Hematopoietic multipotent progenitor cell (in vitro differentiated cells): ENCODE measurements around the gene LHFPL3. TPM values are rescaled to one million over a fixed set of nuclear protein-coding genes. Genes with fewer than 3 reads are reported as not detected.
"Not testable (repeated sequence)": the region's sequence is repeated elsewhere in the genome, so short reads cannot be mapped to it uniquely, and the experiment has no call there.

ENCODE experiments used
- DNase-seq, 3 donors: peaks; one replicate each; pipeline ENCODE4 v3.0.0-alpha.2; 2011 to 2015; ENCODE audit warnings: low read depth in 2 of 3, low spot score in 2 of 3
- total RNA-seq: library from RNA; depleted of rRNA; stranded (reverse); fragments of >200 nt; gene quantifications from one replicate; pipeline ENCODE4 v1.2.3, GENCODE V29; 2012

LHFPL3 gene
- total RNA-seq, 1 donor = not detected

DNA sequence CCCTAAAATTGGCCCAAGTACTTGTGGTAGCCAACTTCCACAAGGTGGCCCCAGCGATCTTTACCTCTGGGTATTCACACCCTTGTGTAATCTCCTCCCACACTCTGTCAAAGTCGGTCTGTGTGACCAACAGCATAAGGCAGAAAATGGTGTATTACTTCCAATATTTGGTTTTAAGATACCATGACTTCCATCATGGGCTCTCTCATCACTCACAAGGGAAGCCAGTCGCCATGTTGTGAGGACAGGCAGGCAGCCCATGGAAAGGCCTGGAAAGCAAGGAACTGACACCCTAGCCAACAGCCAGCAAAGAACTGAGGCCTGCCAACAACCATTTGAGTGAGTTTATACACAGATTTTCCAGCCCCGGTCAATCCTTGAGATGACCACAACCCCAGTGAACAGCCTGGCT lies 594.6 kb downstream of the LHFPL3 start:
- peak; percentile 43 to 93 (median 84) for DNase-seq

DNA sequence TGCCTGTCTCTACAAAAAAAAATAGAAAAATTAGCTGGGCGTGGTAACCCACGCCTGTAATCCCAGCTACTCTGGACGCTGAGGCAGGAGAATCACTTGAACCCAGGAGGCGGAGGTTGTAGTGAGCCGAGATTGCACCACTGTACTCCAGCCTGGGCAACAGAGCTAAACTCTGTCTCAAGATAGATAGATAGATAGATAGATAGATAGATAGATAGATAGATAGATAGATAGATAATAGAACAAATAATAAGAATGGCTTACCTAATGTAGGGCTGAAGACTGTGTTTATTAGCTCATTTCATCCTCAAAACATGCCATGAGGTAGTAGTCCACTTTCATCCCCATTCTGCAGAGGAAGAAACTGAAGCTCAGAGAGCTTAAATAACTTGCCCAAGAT lies 597.8 kb downstream of the LHFPL3 start:
- not testable (repeated sequence) for DNase-seq

DNA sequence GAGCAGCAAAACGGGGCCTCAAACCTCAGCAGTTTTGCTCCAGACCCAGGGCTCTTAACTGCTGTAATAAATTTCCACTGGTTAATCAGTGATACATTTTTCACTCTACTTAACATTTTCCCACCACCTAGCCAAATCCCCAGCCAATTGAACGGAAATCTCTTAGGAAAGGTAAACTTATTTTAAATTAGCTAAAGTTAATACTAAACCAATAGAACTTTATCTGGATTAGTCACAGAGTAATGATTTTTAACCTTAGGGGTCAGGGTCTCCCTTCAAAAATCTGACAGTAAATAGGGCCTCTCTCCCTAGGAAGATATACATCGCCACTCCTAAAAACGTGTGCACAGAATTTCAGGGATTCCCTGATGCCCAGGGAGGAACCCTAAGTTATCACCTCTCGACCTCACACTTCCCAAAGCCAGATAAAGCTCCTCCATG lies 598.2 kb downstream of the LHFPL3 start:
- DNase-seq = no peak

DNA sequence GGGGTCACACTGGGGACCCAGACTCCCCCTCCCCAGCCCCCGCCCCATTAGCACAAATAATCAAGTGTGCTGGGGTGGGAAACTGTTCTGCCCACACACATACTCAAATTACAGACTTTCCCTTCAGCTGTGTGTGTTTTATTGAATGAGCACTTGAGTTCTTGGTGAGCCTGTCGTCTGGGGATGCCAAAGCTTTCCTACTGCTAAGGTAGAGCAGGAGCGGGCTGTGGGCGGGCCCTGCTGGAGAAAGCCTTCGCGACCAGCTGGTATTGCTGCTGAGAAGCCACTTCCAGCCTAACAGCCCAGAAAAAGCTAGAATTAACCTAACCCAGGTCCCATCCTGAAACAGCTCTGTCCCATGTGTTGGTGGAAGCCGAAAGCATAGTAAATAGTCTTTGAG lies 598.7 kb downstream of the LHFPL3 start:
- DNase-seq = no peak

DNA sequence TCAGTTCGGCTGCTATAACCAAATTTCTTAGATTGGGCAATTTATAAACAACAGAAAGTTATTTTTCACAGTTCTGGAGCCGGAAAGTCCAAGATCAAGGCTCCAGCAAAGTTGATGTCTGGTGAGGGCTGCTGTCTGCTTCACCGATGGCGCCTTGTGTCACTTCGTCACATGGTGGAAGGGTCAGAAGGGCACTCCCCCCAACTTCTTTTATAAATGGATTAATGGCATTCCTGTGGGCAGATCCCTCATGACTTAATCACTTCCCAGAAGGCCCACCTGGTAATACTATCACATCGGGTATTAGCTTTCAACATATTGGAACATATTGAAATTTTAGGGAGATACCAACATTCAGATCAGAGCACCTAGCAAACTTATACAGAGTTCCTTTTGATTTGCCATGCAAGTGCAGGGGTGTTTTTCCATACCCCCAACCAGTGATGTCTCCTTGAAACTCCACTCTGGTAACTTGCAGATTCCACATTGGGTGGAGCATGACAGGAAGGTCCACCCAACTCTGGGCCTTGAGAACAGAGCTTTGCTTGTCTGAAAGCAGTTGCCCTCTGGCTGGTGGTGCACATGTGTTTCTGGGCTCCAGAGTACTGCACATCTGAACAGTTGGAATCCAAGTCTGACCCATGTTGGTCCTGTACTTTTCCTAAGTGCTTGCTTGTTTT lies 600.5 kb downstream of the LHFPL3 start:
- no peak for DNase-seq

DNA sequence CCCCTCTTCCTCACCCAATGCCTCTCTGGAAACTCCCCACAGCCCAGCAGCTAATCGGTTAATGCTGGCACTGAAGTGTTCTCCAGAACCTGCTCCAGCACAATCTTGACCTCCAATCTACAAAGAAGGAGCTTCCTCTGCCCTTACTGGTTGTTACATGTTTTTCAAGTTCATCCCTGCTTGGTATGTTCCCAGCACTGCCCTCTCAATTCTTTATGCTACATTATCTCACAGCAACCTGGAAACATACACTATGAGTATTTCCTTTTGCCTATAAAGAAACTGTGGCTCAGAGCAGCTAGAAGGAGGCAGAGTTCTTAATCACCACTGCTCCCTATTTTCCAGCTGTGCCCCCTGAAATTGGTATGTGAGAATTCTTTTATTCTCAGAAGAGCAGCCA lies 601.5 kb downstream of the LHFPL3 start:
- no peak for DNase-seq

DNA sequence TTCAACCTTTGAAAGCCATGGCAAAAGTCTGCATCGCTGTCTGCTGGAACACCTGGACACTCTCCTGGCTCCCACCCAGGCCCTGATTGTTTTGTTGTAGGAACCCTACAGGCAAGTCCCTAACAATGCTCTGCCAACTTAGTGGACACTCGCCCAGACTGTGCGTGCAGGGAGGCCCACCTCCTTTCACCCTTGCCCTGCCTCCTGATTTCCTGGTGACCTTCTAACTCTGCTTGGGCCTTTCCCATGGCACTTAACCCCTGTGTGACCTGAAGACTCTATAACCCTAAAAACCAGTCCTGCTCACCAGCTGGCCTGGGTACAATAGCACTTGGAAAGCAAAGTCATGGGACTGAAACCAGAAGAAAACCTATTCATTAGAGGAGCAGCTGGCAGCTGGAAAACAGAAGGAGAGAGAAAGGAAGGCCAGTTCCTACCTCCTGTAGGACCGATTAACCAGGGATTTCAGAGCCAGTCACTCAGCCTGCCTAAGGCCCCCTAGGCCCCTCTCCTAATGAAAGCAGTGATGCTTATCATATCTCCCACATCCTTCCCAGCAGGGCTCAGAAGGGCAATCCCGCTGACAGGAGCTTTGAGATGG lies 602.9 kb downstream of the LHFPL3 start:
- no peak for DNase-seq

DNA sequence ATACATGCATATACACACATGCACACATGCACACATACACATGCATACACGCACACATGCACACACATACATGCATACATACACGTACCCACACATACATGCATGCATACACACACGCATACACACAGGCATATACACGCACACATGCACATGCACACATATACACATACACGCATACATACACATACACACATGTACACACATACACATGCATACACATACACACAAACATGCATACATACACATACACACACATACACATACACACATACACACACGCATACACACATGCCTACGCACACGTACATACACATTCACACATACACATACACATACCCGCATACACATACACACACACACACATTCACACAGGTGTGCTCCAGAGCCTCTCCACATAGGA lies 604.6 kb downstream of the LHFPL3 start:
- DNase-seq = no peak

DNA sequence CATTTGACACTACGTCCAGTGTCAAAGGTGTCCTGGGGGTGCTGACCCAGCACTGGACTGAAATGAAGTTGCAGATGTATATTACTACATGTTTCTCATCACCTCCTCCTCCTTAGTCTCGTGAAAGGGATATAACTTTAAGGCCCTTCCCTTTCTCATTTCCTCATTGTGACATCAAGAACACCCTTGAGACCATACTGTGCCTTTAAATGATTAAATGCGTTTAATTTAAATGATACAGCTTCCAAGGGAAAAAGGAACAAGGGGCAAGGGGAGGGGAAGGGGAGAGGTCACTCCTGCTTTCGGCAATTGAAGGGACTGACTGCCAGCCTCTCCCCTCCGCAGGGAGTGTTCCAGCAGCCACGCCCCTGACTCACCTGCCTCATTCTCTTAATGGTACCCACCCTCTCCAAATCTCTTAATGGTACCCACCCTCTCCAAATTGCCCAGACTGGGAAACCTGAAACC lies 605.2 kb downstream of the LHFPL3 start:
- DNase-seq = no peak

DNA sequence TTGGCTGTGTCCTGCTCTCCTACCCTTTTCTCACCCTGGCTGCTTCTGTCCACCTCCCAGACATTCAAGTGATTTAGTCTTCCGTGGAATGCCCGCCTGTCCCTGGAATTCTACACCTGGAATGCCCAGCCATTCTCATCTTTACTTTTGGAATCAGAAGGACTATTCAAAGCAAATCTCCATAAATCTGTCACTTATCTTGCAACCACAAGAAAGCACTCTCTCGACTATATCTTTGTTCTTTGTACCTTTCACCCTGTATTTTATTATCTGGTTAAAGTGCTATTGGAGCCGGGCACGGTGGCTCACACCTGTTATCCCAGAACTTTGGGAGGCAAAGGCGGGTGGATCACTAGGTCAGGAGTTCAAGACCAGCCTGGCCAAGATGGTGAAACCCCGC lies 606.3 kb downstream of the LHFPL3 start:
- no peak for DNase-seq

DNA sequence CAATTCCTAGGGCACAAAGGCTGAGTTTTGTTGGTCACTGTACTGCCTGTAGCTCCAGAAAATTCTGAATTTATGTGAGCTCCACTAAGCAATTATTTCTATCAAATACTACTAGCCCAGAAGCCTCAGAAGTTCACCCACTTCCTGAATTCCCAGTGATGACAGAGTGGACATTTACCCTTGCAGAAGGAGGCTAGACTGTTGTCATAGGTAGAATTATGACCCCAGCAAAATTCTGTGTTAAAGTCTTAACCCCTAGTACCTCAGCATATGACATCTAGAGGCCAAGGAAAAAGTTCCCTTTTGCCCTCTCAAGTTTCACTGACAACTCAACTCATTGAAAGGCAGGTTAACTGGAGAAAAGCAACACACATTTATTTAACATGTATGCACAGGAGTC lies 606.9 kb downstream of the LHFPL3 start:
- no peak for DNase-seq

DNA sequence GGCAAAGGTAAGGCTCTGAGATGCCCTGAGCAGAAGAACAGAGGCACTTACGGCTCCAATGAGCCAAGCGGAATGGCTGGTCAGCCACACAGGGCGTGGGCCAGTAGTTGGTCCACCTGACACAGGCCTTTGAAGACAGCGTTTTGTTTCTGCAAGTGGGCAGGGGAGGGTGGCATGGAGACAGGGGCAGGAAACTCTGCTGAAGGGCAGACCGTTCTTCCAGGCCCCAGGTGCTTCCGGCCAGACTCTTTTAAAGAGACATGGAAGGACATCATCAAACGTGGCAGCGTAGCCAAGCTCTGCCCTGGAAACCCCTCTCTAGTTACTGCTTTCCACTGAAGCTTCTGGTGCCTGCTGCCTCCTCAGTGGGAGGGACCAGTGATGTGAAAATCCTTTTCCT lies 608.1 kb downstream of the LHFPL3 start:
- DNase-seq = no peak

DNA sequence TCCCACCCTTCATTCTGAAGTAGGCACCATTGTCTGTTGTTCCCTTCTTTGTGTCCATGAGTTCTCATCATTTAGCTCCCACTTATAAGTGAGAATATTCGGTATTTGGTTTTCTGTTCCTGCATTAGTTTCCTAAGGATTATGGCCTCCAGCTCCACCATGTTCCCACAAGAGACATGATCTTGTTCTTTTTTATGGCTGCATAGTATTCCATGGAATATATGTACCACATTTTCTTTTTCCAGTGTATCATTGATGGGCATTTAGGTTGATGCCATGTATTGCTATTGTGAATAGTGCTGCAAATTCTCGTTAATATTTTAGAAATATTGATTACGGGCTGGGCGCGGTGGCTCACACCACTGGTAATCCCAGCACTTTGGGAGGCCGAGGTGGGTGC lies 609.1 kb downstream of the LHFPL3 start:
- DNase-seq = not testable (repeated sequence)

DNA sequence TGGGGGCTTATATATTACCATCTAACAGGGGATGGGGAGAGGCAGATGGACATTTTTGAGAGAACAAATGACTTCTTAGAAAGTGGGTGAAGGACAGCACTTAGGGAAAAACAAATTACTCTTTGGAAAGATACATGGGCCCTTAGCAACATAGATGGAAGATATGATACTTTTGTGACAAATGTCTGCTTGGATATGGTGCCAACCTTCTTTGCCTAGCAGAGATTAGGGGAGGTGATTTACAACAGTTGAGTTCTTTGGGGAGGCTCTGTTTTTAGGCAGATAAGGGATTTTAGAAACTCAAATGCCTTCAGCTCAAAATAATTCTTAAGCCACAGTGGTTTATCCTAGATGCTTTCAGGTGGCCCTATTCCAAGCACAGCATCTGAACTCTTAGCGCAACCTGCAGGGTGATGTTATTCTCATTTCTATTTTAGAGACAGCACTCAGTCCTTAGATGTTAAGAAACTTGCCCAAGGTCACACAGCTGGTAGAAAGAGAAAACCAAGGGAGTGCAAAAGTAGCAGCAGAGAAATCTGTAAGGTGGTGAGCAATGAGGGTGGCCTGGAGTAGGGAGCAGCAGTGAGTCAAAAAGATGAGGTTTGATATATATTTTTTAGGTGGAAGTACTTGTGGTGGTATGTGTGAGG lies 610.5 kb downstream of the LHFPL3 start:
- DNase-seq = no peak

DNA sequence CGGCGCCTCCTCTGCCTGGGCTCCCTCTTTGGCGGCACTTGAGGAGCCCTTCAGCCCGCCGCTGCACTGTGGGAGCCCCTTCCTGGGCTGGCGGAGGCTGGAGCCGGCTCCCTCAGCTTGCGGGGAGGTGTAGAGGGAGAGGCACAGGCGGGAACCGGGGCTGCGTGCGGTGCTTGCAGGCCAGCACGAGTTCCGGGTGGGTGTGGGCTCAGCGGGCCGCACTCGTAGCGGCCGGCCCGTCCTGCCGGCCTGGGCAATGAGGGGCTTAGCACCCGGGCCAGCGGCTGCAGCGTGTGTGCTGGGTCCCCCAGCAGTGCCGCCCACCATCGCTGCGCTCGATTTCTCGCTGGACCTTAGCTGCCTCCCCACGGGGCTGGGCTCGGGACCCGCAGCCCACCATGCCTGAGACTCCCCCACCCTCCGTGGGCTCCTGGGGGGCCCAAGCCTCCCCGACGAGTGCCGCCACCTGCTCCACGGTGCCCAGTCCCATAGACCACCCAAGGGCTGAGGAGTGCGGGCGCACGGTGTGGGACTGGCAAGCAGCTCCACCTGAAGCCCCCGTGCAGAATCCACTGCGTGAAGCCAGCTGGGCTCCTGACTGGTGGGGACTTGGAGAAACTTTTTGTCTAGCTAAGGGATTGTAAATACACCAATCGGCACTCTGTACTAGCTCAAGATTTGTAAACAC lies 611.8 kb downstream of the LHFPL3 start:
- DNase-seq = no peak

DNA sequence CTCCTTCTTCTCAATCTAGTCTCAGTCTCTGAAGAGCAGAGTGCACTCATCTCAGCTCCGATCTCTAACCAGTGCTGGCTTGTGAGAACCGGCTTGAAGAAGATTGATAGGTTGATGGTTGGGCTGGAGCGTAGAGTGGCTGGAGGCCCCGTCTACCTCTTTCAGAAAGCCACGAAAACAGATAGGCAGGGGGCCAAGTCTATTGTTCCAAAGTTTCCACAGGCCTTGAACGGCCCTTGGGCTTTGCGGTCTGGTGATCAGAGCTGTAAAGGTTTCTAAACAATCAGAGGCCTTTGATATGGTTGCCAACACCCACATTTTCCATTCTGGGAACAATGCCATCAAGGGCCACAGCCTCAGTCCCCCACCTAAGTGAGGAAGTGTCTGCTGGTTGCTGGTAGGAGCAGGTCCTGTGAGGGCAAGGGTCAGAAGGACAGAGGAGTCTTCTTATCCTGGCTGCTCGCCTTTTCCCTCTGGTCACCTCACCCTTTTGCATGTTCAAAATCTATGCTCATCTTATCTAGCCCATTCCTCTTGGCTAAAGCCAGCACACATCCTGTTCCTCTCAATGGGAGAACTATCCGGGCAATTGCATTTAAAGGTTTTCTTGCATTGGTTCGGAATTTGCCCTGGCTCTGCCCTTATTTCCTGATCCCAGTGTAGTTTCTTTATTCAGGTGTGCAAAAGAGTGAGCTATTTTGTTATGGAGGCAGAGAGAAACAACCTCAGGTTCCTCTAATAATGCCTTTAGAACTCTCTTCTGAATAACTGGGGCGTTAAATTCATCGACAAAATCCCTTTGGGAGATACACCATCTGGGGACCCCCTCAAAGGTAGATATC lies 615.3 kb downstream of the LHFPL3 start:
- DNase-seq = peak; percentile 44 to 80 (median 65)

DNA sequence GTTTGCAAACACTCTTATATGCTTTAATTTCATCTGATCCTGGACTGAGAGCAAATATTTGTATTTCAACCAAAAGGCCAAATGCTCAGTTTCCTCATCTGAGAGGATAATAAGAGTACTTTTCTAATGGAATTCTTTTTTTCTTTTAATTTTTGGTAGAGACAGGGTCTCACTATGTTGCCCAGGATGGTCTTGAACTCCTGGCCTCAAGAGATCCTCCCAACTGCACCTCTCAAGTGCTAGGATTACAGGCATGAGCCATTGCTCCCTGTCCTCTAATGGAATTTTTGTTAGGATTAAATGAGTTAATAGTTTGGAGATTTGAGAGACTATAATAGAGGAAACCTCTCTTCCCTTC lies 617.2 kb downstream of the LHFPL3 start:
- no peak for DNase-seq

DNA sequence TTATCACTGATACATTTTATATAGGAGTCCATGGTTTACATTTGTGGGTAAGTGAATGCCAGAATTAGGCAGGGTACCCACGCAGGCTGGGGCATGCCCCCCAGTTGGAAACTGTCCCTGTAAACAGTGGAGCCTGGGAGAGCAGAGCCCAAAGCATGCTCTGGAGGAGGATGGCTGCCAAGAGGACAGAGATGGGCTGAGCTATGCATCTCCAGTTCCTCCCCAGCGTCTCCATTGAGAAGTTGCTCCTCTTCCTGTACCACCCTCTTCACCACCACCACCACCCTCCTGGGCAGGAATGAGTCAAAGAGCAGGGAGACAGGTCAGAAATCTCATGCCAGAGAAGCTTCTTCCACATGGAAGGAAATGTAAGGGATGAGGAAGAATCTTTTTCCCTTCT lies 617.9 kb downstream of the LHFPL3 start:
- no peak for DNase-seq

DNA sequence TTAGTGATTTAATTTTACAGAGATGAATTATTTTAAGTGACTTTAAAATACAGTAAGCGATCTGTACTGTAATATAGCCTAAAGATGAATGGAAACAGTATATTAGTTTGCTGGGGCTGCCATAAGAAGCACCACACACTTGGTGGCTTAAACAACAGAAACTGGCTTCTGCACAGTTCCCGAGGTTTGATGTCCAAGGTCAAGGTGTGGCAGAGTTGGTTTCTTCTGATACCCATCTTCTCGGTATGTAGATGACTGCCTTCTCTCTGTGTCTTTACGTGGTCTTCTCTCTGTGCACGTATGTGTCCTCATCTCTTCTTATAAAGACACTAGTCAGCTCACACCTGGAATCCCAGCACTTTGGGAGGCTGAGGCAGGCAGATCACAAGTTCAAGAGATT lies 621.6 kb downstream of the LHFPL3 start:
- DNase-seq = no peak

DNA sequence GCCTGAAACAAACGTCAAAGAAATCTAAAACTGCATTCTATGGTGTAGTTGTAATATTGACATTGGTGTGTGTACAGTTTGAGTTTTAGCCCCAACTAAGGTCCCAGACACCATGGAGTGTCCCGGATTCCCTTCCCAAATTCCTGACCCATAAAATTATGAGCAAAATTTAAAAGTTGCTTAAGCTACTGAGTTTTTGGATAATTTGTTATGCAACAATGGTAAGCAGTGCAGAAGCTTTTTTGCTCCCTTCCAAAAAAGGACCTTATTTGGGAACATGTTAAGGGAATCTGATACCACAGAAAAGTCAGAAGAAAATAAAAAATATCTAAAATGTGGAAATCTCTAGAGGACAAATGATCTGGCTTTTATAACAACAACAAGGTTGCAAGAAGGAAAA lies 622.4 kb downstream of the LHFPL3 start:
- no peak for DNase-seq

DNA sequence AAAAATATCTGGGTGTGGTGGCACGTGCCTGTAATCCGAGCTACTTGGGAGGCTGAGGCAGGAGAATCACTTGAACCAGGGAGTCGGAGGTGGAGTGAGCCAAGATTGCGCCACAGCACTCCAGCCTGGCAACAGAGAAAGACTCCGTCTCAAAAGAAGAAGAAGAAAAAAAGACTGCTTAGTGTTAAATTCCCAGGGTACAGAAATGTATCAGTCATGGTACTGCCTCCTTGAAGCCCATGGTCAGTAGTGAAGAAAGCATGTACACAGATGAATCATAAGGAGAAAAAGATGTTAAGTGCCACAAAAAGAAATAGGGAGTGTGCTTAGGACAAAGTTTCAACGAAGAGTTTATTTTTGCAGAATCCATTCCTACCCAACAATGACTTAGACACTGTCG lies 623.1 kb downstream of the LHFPL3 start:
- no peak for DNase-seq
